ENCODE data around the gene SLC16A8.
"Not testable (repeated sequence)": the region's sequence is repeated elsewhere in the genome, so short reads cannot be mapped to it uniquely, and the experiment has no call there.

Gene SLC16A8

DNA sequence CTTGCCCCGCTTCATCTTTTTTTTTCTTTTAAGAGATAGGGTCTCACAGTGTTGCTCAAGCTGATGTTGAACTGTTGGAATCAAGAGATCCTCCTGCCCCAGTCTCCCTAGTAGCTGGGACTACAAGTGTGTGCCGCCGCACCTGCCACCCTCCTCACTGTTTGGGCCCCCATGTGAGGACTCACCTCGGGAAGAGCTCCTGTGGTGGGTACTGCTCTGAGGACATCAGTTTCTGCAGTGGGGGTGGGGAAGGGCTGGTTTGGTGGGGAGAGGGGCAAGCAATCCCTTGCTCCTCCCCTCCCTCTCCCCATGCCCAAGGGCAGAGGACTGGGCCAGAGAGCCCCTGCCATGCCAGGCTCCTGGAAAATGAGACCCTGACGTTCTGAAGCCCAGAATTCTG is 1.5 kb upstream of the SLC16A8 start:
- DNase-seq = no peak

DNA sequence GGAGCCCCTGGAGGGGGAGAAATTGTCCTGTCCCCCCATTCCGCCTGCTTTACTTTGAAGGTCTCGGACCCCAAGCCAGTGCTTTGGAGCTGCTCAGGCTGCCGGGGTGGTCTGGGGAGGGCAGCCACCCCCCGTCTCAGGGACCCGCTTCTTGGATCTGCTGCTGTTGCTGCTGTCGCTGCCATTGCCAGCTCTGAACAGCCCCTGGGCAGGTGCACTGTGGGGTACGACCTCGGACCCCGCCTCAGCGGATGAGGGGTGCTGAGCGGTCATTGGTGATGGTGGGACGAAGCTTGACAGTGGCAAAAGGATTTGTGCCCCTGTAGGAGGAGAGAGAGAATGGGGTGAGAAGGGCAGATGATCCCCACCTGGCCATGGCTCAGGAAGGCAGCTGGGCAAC is 1.1 kb upstream of the SLC16A8 start:
- no peak for DNase-seq

DNA sequence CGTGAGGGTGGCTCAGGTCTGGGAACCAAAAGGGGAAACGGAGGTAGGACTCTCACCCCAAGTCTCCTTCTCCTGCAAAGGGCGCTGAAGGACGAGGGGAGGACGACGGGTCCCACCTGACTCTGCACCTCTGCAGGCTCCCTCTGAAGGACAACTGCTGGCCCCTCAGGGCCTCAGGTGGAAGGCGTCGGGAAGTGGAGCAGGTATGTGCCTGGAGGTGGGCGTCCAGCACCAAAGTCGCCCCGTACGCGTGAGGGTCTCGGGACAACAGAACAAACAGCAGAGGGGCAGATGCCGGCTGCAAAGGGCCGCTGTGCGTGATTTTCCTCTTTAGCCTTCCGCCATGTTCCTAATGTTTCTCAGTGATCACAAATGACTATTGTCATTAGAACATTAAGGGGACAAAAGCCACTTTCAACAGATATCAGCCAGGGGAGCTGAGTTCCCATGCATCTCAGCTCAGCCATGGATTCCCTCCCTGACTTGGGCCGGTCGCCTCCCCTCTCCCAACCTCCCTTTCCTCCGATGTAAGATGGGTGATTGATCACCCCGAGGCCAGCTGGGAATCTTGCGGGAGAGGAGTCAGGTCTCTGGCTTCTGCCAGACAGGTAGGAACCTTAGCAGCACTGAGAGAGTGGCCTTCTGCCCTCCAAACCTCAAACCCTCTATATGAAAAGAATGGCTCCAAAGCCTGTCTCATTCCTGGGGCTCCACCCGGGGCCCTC is 836 bp downstream of the SLC16A8 start:
- no peak for DNase-seq

DNA sequence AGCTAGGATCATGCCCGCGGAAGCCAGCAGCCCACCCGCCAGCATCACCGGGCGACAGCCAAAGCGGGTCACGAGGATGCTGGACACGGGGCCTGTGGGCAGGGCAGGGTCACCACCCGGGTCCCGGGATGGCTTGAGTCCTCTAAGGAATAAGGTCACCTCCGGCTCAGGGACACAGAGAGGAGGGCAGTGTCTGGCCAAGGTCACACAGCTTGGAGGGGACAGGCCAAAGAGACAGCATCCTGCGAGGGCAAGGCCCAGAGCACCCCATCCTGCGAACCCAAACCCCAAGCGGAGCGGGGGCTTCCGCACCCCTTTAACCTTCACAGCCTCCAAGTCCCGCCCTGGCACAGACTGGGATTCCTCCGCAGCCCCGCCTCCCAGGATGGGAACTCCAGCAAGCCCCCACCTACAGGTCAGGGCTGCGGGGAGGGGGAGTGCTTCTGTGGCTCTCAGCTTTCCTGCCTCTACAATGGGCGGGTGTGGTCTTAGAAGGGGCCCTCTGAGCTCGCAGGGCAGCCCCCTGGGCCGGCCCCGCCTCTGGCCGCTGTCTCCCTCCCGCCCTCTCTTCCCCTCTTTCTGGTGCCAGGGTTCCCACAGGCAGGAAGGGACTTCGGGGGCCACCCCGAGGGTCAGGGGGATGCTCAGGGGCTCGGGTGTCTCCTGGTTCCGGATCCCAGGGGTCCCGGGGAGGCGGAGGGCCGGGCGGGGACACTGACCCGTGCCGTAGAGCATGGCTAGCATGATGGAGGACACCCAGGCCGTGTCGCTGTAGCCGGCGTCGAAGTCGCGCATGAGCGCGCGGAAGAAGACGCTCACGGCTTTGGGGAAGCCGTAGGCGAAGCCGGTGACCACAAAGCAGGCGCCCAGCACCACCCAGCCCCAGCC is 1.8 kb downstream of the SLC16A8 start:
- no peak for DNase-seq

DNA sequence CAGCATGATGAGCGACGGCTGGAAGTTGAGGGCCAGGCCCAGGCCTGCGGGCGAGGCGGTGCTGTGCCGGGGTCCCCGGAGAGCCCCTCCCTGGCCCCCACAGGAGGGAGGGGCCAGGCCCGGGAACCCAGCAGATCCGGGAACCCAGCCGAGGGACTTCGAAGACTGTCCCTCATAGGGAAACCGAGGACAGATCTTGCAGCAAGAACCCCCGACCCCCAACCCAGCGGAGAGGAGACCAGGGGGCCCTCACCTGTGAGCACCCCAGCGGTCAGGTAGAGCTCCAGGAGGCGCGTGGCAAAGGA is 2.4 kb downstream of the SLC16A8 start:
- DNase-seq = no peak

DNA sequence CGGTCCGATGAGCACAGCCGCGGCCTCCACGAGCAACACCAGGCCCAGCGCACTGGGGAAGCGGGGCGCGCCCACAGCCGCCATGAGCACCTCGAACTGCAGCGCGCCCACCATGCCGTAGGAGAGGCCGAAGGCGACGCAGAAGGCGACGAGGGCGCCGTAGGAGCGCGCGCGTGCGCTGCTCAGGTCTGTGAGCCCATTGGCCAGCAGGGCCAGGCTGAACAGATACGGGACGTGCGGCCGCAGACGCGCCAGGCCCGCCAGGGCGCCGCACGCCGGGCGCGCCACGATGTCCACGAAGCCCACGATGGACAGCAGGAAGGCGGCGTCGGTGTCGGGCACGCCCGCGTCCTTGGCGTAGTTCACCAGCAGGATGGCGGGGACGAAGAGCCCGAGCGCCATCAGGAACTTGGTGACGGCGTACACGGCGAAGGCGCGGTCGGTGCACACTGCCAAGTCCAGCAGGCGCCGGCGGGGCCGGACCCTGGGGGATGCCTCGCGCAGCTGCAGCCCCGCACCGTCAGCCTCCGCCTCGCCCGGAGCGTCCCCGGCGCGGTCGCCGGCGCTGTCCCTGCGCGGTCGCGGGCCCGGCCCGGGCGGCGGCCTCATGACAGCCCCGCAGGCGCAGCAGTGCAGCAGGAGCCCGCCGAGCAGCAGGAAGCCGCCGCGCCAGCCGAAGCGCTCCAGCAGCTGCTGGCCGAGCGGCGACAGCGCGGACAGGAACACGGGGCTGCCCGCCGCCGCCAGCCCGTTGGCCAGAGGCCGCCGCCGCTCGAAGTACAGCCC is 2.9 kb downstream of the SLC16A8 start:
- DNase-seq = no peak

DNA sequence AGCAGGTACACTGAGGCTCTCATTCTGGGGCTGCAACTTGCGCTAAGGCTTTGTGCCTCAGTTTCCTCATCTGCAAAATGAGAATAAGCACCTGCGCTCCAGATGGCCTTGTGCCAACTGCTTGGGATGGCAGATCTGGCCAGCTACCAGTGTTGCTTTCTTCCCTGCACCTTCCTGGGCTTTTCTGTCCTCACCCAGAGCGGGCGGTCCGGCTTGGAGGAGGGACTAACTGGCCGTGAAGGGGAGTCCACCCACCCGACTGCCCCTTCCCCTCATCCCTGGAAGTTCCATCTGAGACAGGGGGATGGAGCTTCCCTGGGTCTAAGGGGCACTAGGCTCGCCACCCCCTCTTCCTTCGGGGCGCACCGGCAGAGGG is 3.5 kb downstream of the SLC16A8 start:
- DNase-seq = no peak

DNA sequence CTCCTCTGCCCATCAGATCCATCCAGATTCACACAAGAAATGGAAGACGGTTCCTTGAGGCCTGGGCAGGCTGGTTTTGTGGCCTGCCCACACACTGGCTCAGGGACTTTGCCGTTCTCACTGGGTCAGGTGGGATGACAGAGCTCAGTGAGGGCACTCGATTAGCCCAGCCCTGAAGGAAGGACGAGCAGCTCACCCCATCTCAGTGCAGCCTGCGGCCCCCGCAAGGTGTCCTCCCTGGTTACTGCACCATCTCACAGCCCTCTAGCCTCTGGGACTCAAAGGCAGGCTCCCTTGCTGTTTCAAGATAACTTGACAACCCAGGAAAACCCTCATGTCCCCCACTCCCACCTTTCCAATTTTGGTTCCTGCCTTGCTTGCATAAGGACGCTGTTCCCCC is 4.2 kb downstream of the SLC16A8 start:
- no peak for DNase-seq

DNA sequence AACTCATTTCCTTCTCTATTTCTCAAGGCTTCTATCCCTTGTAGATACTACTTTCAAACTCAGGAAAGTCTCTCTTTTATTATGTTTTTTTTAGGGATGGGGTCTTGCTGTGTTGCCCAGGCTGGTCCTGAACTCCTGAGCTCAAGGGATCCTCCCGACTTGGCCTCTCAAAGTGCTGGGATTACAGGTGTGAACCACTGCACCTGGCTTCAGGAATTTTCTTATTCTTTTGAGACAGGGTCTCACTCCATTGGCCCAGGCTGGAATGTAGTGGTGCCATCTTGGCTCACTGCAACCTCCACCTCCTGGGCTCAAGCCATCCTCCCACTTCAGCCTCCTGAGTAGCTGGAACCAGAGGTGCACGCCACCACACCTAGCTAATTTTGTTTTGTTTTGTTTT is 4.8 kb downstream of the SLC16A8 start:
- DNase-seq = not testable (repeated sequence)

DNA sequence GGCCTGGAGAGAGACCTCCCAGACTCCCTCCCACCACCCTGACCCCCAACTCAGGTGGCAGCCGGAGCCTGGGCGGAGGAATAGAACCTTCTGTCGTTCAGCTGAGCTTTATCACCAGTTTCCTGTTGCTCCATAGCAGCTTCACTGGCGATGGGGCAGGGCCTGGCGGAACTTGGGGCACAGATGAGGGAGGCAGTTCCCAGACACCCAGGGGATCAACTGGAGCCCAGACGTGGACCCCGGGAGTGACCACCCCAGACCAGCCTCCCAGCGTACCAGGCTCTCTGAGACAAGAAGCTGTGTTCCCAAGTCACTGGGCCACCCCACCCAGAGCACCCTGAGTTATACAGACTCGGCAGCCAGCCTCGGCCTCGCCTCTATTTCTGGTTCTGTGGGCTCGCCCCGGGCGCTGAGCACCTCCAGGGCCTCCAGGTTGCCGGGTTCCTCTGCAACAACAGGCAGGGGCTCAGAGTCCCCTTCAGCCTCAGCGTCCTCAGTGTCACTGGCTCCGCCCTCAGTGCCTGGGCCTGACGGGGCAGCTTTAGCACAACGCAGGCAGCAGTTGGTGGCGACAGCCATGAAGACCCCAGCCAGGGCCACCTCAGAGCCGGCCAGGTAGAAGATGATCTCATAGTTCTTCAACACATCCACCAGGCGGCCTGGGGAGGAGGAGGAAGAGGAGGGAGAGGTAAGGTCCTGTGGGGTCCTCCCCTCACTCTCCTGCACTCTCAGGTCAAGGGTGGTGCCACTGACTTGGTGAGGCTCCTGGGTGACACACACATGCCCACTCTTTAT is 5.7 kb downstream of the SLC16A8 start:
- no peak for DNase-seq

DNA sequence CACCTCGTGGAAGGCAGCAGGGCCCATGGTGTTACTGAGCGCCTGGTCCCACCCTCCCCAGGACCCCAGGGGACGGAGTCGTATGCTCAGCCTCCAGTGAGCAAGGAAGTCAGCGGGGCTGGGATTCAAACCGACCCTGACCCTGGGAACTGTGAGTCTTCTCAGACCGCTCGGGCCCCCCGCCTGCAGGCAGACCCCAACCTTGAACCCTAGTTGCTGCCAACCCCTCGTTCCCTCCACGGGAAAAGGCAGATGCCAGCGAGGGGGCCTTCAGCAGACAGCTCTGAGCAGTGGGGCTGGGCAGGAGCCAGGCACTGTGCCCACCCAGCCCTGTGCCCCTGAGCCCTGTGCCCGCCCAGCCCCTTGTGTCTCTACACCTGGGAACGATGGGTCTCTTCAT is 6.4 kb downstream of the SLC16A8 start:
- DNase-seq = no peak

DNA sequence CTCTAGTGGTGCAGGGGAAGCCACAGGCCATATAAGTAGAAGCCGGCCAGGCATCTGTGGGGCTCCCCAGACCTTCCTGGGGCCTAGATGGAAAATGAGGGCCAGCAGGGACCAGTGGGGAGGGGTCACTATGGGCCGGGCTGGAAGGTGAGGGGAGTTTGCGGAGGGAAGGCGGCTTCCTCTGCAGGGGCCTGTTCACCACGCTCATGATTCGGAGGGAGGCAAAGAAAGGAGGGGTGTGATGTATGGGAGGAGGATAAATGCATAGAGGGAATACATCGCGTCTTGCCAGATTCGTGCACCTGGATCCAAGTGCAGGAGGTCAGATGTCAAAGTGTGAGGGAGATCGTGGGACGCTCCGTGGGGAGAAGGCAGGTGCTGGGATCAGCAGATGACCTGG is 6.9 kb downstream of the SLC16A8 start:
- DNase-seq = no peak

DNA sequence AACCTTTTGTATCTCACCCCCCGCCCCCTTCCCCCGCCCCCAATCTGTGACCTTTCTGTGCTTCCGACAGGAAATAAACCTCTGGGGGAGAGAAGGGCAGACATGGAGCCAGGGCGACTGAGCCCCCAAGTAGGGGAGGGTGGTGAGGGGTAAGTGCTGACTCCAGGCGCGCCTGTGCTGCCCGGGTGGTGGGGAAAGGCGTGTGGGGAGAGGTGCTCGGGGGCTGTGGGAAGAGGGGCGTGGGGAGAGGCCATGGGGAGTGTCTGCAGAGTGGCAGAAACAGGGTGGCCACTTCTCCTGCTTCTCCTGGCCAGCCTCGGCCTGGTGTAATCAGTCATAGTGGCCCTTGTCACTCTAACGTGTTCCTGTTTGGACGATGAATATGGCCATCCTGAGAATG is 8.0 kb downstream of the SLC16A8 start:
- DNase-seq = no peak

DNA sequence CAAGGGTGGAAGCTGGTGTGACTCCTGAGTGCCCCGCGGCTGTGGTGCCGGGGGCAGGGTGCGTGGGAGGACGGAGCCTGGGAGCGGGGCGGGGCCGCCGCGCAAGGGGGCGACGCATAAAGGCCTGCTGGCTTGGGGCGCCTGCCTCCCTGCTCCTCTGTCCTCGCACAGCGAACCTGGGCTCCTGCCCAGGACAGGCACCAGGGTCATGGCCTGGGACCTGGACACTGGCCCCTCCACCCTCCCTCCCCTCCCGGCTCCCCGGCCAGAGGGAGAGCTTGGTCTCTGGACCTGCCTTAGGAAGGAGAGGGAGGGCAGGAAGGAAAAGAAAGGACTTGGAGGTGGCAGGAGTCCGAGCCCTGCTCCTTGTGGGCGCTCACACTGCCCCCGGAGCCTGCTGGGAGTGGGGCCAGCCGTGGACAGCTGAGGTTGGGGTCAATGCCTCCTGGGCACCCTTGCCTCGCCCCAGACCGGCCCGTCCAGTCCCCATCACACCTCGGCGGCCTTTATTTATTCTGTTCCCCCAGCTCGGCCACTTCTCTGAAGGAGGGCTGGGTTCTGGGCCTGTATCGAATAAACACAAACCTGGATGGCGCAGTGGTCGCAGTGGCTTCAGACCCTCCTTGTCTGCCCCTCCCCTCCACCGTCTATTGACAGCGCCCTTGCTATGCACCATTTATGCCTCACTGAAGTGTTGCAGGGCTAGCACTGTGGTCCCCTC is 8.7 kb downstream of the SLC16A8 start:
- no peak for DNase-seq

DNA sequence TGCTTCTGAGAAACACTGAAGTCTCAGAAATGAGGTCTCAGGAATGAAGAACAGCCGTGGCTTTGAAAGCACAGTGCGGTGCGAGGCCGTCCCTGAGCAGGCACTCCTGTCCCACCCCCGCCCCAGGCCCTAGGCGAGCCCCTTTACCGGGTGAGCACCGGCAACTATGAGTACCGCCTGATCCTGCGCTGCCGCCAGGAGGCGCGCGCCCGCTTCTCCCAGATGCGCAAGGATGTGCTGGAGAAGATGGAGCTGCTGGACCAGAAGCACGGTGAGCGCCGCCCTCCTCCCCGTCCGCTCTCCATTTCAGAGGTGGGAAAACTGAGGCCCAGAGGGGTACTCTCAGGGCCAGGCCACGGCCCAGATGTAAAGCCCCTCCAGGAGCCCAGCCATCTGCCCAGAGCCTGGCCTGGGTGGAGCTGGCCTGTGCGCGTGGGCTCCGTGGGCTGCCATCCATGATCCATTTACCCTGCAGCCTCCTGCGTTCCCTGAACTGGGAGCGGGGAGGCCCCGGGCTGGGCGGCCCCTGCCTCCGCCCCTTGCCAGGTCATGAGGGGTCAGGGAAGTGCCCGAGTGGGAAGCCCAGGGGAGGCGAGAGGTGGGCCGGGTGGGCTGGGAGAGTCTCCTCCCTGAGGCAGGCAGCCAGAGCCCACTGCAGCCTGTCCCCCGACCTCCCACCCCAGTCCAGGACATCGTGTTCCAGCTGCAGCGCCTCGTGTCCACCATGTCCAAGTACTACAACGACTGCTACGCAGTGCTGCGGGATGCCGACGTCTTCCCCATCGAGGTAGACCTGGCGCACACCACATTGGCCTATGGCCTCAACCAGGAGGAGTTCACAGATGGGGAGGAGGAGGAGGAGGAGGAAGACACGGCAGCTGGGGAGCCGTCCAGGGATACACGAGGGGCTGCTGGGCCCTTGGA is 9.5 kb downstream of the SLC16A8 start:
- DNase-seq = no peak

DNA sequence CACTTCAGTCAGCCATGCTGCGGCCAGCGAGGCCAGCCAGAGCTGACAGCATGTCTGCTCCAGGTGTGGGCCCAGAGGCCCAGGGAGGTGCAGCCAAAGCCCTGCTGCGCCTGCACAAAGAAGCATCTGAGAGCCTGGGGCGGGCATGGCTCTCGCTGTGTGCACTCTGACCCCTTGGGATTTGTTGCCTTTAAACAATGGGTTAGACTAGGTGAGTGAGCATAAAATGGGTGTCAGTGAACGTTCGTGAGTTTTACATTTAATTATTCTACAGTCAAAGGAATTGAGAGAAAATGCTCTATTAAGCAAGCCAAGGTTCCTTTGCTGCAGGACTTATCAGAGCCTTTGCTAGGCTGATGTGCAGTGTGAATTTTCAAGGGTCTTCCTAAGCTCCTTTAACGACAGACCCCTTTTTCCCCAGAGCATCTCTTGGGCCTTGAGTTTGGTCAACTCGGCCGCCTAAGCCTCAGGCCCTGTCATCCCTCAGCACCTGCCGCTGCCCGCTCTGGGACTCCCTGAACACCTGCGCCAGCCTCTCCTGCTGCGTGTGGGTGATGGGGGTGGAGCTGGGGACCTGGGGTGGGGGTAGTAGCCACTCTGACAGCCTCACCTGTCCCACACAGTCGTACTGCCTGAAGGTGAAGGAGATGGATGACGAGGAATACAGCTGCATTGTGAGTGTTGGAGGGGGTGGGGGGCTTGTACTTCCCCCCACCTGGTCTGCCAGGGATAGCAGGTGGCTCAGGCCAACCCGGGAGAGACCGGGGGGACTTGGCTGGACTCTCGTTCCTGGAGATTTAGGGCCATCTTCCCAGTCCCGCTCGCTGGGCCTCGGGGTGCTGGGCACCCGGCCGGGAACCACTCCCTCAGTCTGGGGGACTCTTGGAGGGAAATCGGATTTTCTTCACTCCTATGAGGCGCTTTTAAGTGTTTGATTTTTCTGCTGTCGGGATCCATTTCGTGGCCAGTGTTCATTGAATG is 10.5 kb downstream of the SLC16A8 start:
- DNase-seq = no peak

DNA sequence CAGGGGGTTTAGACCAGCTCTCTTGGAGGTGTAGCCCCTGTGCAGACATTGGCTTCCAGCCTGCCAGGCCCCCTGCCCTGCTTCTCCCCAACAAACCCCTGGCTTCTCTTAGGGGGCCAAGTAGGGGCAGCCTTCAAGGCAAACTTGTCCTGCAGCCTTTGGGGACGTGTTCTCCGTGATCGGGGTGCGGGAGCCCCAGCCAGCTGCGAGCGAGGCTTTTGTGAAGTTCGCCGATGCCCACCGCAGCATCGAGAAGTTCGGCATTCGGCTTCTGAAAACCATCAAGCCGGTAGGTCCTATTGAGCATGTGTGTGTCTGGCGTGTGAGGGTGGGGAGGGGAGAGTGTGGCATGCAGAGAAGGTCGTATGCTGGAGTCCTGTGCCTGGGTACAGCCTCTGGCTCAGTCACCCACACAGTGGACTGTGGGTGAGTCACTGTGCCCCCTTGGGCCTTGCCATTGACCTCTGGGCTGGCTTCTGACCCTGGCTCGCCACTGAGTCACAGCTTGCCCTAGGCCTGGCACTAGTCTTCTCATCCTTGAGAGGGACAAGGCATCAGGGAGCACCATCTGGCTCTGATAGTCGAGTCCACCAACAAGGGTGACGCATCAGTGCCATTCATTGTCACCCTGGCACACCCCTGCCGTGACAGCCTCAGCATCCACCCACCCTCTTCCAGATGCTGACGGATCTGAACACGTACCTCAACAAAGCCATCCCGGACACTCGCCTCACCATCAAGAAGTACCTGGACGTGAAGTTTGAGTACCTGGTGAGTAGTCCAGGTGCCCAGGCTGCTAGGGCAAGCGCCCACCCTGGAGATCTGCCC is 11.4 kb downstream of the SLC16A8 start:
- no peak for DNase-seq

DNA sequence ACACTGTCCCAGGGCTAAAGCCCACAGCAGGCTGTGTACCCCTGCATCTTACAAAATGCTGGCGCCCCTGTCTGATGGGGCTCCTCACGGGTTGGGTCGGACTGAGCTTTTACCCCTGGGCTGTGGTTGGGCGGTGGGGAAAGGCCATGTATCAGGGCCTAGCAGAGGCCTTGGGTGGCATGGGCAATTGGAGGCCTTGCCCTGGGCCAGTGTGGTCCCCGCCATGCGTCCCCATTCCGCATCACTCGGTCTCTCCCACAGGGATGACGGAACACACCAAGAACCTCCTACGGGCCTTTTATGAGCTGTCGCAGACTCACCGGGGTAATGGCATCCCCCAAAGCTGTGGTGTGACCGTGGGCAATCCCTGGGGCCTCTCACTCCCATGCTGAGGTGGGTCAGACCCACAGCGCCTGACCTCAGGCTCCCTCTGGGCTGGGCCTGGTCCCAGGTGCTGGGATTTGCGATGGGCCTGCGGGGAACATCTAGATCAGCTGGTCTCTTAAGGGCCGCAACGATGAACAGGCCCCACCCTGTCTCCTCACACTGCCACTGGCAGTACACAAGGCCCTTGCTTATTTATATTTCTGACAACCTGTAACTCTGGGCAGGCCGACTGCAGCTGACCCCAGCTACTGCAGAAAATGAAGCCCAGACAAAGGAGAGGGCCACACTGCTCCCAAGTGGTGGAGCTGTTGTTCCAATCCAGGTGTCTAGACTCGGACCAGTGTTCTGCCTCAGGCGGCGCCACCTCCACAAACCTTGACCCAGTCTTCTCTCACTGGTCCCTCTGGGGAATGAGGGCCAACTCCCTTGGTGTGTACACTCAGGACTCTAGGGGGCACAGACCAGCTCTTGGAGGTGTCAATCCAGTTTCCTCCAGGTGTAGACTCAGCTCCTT is 12.3 kb downstream of the SLC16A8 start:
- DNase-seq = no peak

Data from NCI-H524 treated with DMSO at 0.1 percent for 48 hours (cell line).